Small intestine (tissue), 16 donors: ENCODE measurements around the gene ASPHD2. TPM values are rescaled to one million over a fixed set of nuclear protein-coding genes. Genes with fewer than 3 reads are reported as not detected.
A peak's percentile ranks its signal among the peaks of the same experiment; 100 is the strongest.

ENCODE experiments used
- DNase-seq, 2 donors: peaks; one replicate each; pipeline versions ENCODE4 v3.0.0 to v3.0.0-alpha.2; 2013
- FAIRE-seq: peaks from 2 replicates; lab custom pipeline; 2012; peaks lifted over from hg19 to GRCh38; lab: Jason Lieb, UNC
- H3K27ac ChIP-seq, 3 donors: one replicate each; pipeline ENCODE4 v1.5.1; 2013; ENCODE audit warnings: low read length in 2 of 3, mild to moderate bottlenecking in 2 of 3, control low read depth in 1 of 3, inconsistent platforms in 1 of 3, low read depth in 1 of 3, moderate library complexity in 1 of 3
- H3K27me3 ChIP-seq, 3 donors: one replicate each; pipeline ENCODE4 v1.6.1; 2013; ENCODE audit warnings: low read length in 3 of 3, inconsistent platforms in 1 of 3; ENCODE audit not compliant: control insufficient read depth in 3 of 3, insufficient read depth in 3 of 3
- H3K36me3 ChIP-seq, 3 donors: one replicate each; pipeline ENCODE4 v1.6.1; 2013; ENCODE audit warnings: low read length in 3 of 3, inconsistent platforms in 1 of 3, low read depth in 1 of 3, mild to moderate bottlenecking in 1 of 3, moderate library complexity in 1 of 3; ENCODE audit not compliant: control insufficient read depth in 3 of 3, insufficient read depth in 2 of 3
- H3K4me1 ChIP-seq, 3 donors: one replicate each; pipeline ENCODE4 v1.6.1; 2013; ENCODE audit warnings: low read length in 2 of 3, inconsistent platforms in 1 of 3, low read depth in 1 of 3, mild to moderate bottlenecking in 1 of 3, moderate library complexity in 1 of 3; ENCODE audit not compliant: control insufficient read depth in 3 of 3, insufficient read depth in 2 of 3
- H3K4me3 ChIP-seq, 3 donors: one replicate each; pipeline ENCODE4 v1.5.1; 2013; ENCODE audit warnings: low read length in 3 of 3, control low read depth in 1 of 3, inconsistent platforms in 1 of 3, low read depth in 1 of 3, mild to moderate bottlenecking in 1 of 3, moderate library complexity in 1 of 3
- H3K9me3 ChIP-seq, 2 donors: one replicate each; pipeline ENCODE4 v1.6.1; 2013; ENCODE audit warnings: low read depth in 1 of 2, low read length in 1 of 2; ENCODE audit not compliant: control insufficient read depth in 2 of 2, insufficient read depth in 1 of 2
- WGBS, 3 donors: extraction: QIAGEN DNeasy Blood & Tissue Kit; methylation state at CpG; one replicate each; pipeline ENCODE4 v1.1.7; 2013; 5-methylcytosine and 5-hydroxymethylcytosine counted together
- long read RNA-seq, 10 donors: transcript quantifications; one replicate each; lab custom pipeline, GENCODE V29; 2026
- polyA plus RNA-seq, 4 donors: library from polyadenylated mRNA; stranded (reverse) in 3 of 4; unstranded in 1 of 4; fragments of 200-250 nt in 3 of 4; fragments of 120-200 nt in 1 of 4; gene quantifications; one replicate each; pipeline versions ENCODE4 v1.2.1 to v1.2.3, GENCODE V29; 2013
- donor health status: healthy with polysubstance abuse.
- donor health status: control.
- donor health status: control.
- donor health status: Bipolar disorder and iron deficiency.
- donor health status: healthy.

The ASPHD2 gene, protein sequence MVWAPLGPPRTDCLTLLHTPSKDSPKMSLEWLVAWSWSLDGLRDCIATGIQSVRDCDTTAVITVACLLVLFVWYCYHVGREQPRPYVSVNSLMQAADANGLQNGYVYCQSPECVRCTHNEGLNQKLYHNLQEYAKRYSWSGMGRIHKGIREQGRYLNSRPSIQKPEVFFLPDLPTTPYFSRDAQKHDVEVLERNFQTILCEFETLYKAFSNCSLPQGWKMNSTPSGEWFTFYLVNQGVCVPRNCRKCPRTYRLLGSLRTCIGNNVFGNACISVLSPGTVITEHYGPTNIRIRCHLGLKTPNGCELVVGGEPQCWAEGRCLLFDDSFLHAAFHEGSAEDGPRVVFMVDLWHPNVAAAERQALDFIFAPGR
- polyA plus RNA-seq, result 1 to 10 TPM in 1 of 4 donors, under 1 TPM in 3; 0.45 to 1.8 (median 0.65) TPM
- long read RNA-seq, donor 1, partial matches to known transcripts, result 0 of 1 reads
- long read RNA-seq, donor 1, other reads (novel, unspliced or antisense), result 0 of 1 reads
- long read RNA-seq, donor 2, result 0 reads
- long read RNA-seq, donor 3, partial matches to known transcripts, result 0 of 1 reads
- long read RNA-seq, donor 3, other reads (novel, unspliced or antisense), result 0 of 1 reads
- long read RNA-seq, donor 4, result 0 reads
- long read RNA-seq, donor 5, result 0 reads
- long read RNA-seq, donor 6, result 0 reads
- long read RNA-seq, donor 7, result 0 reads
- long read RNA-seq, donor 8, result 0 reads
- long read RNA-seq, donor 9, result 0 reads
- long read RNA-seq, donor 10, result 0 reads

DNA sequence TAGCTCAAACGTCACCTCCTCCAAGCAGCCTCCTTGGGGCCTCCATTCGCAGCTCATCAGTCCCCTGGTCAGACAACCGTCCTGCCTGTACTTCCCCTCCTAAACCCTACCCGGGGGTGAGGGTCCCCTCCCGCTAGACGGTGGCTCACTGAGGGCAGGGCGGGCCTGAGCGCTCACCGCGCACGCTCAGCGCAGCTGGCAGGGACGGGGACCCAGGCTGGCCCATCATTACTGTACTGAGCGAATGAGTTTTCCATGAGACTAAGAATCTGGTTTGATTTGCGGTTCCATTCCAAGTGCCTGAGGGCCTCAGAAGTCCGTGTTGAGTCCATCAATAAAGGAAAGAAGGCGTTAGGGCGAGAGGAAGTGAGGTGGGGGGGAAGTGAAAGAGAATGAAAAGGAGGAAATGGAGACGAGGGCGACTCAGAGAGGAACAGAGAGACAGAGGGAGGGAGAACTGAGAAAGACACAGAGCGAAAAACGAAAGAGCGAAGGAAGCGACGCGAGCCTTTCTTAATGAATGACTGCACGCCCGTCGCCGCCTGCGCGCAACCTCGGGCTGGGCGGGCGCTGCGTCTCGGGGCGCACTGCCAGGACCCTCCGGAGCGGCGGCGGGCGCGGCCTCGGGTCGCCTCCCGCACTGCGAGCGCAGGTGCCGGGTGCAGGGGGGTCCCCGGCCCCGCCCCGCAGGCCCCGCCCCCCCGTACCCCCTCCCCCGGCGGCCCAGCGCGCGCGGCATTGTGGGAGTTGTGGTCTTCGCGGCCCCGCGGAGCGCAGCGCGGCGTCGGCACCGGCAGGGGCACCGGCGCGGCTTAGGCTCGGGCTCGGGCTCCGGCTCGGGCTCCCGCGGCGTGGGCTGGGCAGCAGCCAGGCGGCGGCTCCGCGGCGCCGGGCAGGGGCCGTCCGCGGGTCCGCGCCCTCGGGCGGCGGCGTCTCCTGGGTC, at the start of gene ASPHD2:
TSS of gene ASPHD2 (plus strand) at position 746 of the 943 bp plus-strand sequence. CDS start 4,356 bp downstream, outside the sequence.
- H3K4me3 ChIP-seq, result peak within 1 kb of the TSS; percentile 30 to 79 (median 62)
- H3K27me3 ChIP-seq, result peaks cover 0 to 18% (median 0%) of the 10 kb centered on the region in 3 donors
- H3K4me1 ChIP-seq, result peaks cover 0 to 6% (median 0%) of the 10 kb centered on the region in 3 donors
- FAIRE-seq (no peak), DNase-seq (peak; percentile 63 to 77)
- H3K27ac ChIP-seq, result peak within 1 kb of the TSS; percentile 47 to 88 (median 83)
- no peaks in the 10 kb centered on the region for H3K36me3 ChIP-seq
- 0 to 1% (median 1%) methylated on average over 37 to 96 of the region's 96 CpGs for WGBS, 3 donors
- no peaks in the 10 kb centered on the region for H3K9me3 ChIP-seq

DNA sequence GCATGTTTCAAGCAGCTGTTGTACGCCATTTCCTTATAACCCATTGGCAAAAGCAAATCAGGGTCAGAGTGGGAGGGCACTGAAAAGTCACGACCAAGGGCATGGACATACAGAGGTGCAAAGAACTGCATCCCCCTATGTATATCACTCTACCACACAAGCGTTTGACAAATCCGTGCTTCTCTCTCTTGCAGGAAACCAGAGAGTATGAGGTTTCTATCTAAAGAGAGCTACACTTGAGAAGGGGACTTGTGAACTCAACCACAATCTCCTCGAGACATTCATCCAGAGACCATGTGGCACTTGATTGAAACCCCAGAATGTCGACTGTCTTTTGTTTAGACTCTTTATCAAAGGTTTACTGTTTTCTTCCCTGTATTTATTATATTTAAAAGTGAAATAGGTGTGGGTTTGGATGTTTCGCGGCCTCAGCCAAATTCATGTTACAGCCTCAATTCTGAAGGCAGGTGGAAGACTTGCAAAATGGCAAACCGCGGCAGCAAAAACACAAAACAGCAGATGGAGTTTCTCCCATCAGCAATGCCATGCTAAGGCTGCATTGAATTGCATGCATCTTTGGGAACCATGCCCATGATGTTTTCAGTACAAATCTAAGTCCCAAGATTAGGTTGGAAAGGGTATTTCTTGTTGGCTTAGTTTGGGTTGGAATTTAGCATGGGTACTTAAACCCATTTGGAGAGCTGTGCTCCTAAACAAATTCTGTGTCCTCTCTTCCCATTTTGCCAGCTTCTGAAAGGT, 48.8 kb upstream of the ASPHD2 start:
- H3K36me3 ChIP-seq, result no peaks in the 10 kb centered on the region
- no peak for DNase-seq
- no peak overlapping the region for H3K27ac ChIP-seq
- WGBS, 3 donors, result 73 to 78% (median 75%) methylated on average over 10 of the region's 10 CpGs
- H3K4me3 ChIP-seq, result no peak overlapping the region
- no peaks in the 10 kb centered on the region for H3K4me1 ChIP-seq
- peaks cover 0 to 12% (median 4%) of the 10 kb centered on the region in 3 donors for H3K27me3 ChIP-seq
- no peaks in the 10 kb centered on the region for H3K9me3 ChIP-seq
- FAIRE-seq, result no peak

DNA sequence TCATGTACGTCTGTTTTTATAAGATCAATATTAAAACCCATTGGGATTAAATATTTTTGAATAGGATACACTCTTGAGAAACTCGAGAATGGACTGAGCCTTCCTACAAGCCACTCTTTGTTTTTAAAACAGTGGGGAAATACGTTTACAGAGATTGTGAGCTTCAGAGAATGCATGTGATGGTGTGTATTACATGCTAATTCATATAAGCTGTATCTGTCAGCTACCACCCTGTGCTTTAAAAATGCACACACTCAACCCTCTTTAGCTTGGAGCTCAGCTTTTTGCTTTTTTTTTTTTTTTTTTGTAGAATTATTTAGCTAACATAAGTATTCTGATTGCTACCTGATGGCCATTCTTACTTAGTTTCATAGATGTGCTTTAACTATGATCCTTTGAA, 46.3 kb upstream of the ASPHD2 start:
- Histone ChIP-seq H3K4me1 (no peaks in the 10 kb centered on the region), H3K4me3 (no peak overlapping the region), H3K27me3 (peaks cover 0 to 12% (median 10%) of the 10 kb centered on the region in 3 donors), H3K27ac (no peak overlapping the region), H3K9me3 (no peaks in the 10 kb centered on the region), H3K36me3 (no peaks in the 10 kb centered on the region)
- FAIRE-seq (no peak), DNase-seq (no peak)
- 39 to 62% (median 46%) methylated on average over 3 of the region's 3 CpGs for WGBS, 3 donors

DNA sequence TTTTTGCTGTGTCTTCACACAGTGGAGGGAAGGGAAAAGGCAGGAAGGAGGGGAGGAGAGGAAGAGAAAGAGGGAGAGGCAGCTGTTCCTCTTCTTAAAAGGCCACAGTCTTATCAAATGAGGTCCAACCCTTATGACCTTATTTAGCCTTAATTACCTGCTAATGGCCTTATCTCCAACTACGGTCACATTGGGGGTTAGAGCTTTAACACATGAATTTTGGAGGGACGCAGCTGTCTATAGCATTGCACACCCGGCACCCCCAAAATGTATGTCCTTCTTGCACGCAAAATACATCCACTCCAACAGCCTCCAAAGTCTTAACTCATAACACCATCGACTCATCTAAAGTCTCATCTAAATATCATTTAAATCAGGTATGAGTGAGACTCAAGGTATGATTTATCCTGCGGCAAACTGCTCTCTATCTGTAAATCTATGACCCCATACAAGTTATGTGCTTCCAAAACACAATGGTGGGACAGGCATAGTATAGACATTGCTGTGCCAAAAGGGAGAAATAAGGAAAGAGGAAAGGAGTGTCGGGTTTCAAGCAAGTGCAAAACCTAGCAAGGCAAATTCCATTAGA, 45.0 kb upstream of the ASPHD2 start:
- Histone ChIP-seq H3K4me1 (no peaks in the 10 kb centered on the region), H3K36me3 (no peaks in the 10 kb centered on the region), H3K27me3 (peaks cover 0 to 12% (median 10%) of the 10 kb centered on the region in 3 donors), H3K27ac (no peak overlapping the region), H3K4me3 (no peak overlapping the region), H3K9me3 (no peaks in the 10 kb centered on the region)
- WGBS, 3 donors, result 59 to 81% (median 74%) methylated on average over 7 of the region's 7 CpGs
- no peak for DNase-seq
- no peak for FAIRE-seq

DNA sequence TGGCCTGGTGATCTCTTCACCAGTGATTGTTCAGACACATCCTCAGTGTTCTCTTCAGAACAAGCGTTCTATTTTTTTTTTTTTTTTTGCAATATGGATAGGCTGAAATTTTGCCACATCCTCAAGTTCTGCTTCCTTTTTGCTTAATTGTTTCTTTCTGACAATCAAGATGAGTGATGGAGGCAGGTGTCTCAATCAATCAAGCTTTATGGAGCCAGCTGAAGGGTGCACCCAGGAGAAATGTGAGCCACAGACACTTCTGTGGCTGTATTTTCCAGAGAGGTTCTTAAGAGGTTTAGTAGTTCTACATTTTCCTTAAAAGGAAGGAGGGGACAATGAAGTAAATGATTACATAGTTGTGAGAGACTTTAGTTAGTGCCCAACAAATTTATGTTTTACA, 43.9 kb upstream of the ASPHD2 start:
- DNase-seq (no peak), FAIRE-seq (no peak)
- Histone ChIP-seq H3K27me3 (peaks cover 0 to 10% (median 9%) of the 10 kb centered on the region in 3 donors), H3K36me3 (no peaks in the 10 kb centered on the region), H3K4me1 (no peaks in the 10 kb centered on the region), H3K4me3 (no peak overlapping the region), H3K27ac (no peak overlapping the region), H3K9me3 (no peaks in the 10 kb centered on the region)
- 63 to 89% (median 75%) methylated on average over 1 of the region's 1 CpG for WGBS, 3 donors

DNA sequence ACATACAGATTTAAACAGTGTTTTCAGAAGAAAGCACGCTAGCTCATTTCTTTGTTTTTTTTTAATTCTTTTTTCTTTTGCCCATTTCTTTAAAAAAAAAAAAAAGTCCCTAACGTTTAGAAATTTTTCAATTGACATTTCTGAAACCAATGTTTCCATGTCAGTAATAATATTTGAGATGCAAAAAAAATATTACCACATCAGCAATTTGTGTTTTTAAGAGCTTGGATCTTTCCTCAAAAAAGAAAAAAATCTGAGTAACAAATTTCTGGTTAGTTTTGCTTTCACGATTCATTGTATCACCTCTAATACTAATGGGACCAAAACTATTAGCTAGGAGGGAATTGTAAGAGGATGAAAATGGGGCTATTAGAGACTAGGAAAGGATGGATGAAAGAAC, 39.9 kb upstream of the ASPHD2 start:
- Histone ChIP-seq H3K4me3 (no peak overlapping the region), H3K27me3 (peaks cover 0 to 10% (median 4%) of the 10 kb centered on the region in 3 donors), H3K27ac (no peak overlapping the region), H3K36me3 (no peaks in the 10 kb centered on the region), H3K4me1 (no peaks in the 10 kb centered on the region), H3K9me3 (no peaks in the 10 kb centered on the region)
- DNase-seq, result no peak
- WGBS, 3 donors, result 76 to 89% (median 77%) methylated on average over 3 of the region's 3 CpGs
- no peak for FAIRE-seq

DNA sequence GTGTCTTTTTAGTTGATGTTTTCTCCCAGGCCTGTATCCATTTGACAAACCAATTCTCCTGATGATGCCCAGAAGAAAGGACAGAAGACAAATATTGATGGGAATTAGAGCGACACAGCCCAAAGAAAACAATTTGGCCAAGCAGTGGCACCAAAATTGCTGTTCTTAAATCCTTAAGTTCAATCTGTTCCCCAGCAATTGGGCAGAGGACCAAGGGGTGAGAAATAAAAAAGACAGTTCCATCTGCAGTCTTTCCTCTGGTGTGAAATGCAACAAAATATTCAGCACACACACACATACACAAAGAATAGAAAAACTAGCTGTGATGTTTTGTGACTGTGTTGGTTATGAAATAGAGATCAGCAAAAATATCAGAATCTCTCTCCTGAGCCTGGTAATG, 38.0 kb upstream of the ASPHD2 start:
- no peaks in the 10 kb centered on the region for H3K4me1 ChIP-seq
- DNase-seq (no peak), FAIRE-seq (no peak)
- peaks cover 0 to 6% (median 0%) of the 10 kb centered on the region in 3 donors for H3K27me3 ChIP-seq
- no peak overlapping the region for H3K4me3 ChIP-seq
- H3K27ac ChIP-seq, result no peak overlapping the region
- H3K36me3 ChIP-seq, result no peaks in the 10 kb centered on the region
- 75 to 91% (median 82%) methylated on average over 1 of the region's 1 CpG for WGBS, 3 donors
- no peaks in the 10 kb centered on the region for H3K9me3 ChIP-seq
